Measurements from ENCODE around the gene A1CF. TPM values are rescaled to one million over a fixed set of nuclear protein-coding genes. Genes with fewer than 3 reads are reported as not detected.

A1CF gene
- total and polyA plus RNA-seq, 12 donors: not detected

DNA sequence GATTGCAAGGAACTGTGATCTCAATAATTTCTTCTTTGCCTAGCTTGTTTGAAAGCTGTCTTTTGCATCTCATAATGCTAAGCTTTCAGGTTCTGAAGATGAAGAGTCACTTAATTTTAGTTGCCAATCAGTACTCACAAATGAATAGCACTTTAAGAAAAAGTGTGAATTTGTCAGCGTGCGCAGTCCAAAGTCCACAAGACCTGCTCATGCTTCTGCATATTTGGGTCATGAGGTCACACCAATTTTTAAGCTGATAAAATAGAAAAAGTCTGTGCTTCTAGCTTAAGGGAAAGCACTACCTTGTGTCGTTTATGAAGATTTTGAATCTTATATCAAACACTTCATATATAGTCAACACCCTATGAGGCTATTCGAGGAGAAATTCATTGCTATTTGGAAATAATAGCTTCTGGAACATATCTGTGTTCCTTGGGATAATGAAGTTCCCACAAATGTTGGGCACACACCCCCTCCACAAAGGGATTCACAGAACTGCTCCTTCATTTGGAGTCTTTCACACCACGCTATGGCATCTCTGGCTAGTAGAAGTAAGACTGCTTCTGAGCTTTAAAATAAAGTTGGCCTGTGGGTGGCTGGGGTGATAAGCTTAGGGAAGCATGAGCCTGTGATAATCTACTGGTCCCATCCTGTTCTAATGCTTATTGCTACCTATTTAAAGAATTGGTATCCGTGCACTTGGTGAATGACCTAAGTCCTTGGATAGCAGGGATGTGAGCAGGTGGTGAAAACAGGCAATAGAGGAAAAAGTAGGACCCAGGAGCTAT lies 33.3 kb downstream of the A1CF start:
- H3K27ac ChIP-seq: no peak overlapping the region
- no peak overlapping the region for H3K4me3 ChIP-seq
- DNase-seq (no peak), ATAC-seq (no peak)
- H3K9me3 ChIP-seq: no peaks in the 10 kb centered on the region
- no peaks in the 10 kb centered on the region for H3K36me3 ChIP-seq
- H3K4me1 ChIP-seq: no peaks in the 10 kb centered on the region
- WGBS, 2 donors: 69 to 71% methylated on average over 6 of the region's 6 CpGs
- TF ChIP-seq CTCF (IDR thresholded peaks at IDR 0.05): no peak
- intact Hi-C loops (cut with DNase I): no loop called here
- H3K27me3 ChIP-seq: peaks cover 0 to 5% (median 0%) of the 10 kb centered on the region in 7 donors

- Histone ChIP-seq H3K27me3 (peaks cover 0 to 5% (median 0%) of the 10 kb centered on the region in 7 donors), H3K27ac (no peak overlapping the region), H3K4me1 (no peaks in the 10 kb centered on the region), H3K9me3 (no peaks in the 10 kb centered on the region), H3K4me3 (no peak overlapping the region), H3K36me3 (no peaks in the 10 kb centered on the region)
- intact Hi-C loops (cut with DNase I): no loop called here
- ATAC-seq: no peak
- TF ChIP-seq CTCF (IDR thresholded peaks at IDR 0.05): no peak
- no peak for DNase-seq
- 58 to 61% methylated on average over 5 of the region's 5 CpGs for WGBS, 2 donors
These were observed 34.7 kb downstream of the A1CF start for GRCh38 chr10:50850578-50851230.

- Histone ChIP-seq H3K36me3 (no peaks in the 10 kb centered on the region), H3K27me3 (no peaks in the 10 kb centered on the region), H3K4me3 (no peak overlapping the region), H3K4me1 (no peaks in the 10 kb centered on the region), H3K9me3 (no peaks in the 10 kb centered on the region), H3K27ac (no peak overlapping the region)
- WGBS, 2 donors: 69 to 76% methylated on average over 1 of the region's 1 CpG
- ATAC-seq (no peak), DNase-seq (no peak)
- TF ChIP-seq CTCF (IDR thresholded peaks at IDR 0.05): no peak
- intact Hi-C loops (cut with DNase I): no loop called here
These were observed 38.7 kb downstream of the A1CF start for GRCh38 chr10:50846753-50847152.

- intact Hi-C loops (cut with DNase I): no loop called here
- 79 to 89% methylated on average over 1 of the region's 1 CpG for WGBS, 2 donors
- no peak for ATAC-seq
These were observed 48.3 kb downstream of the A1CF start for GRCh38 chr10:50837095-50837494.

More at GRCh38 chr10:50837095-50837494, 48.3 kb downstream of the A1CF start:
- Histone ChIP-seq H3K4me1 (no peaks in the 10 kb centered on the region), H3K4me3 (no peak overlapping the region), H3K36me3 (no peaks in the 10 kb centered on the region), H3K27me3 (peaks cover 0 to 4% (median 0%) of the 10 kb centered on the region in 7 donors), H3K9me3 (no peaks in the 10 kb centered on the region), H3K27ac (no peak overlapping the region)
- DNase-seq: no peak
- TF ChIP-seq CTCF (IDR thresholded peaks at IDR 0.05): no peak
